HepG2 (cell line): ENCODE measurements around the gene RPL11. TPM values are rescaled to one million over a fixed set of nuclear protein-coding genes. Genes with fewer than 3 reads are reported as not detected.

Experiments used
- AHDC1 ChIP-seq: sonication (generic); formaldehyde crosslinking; IDR thresholded peaks from 2 replicates; pipeline ENCODE4 v1.5.1; 2020; ENCODE audit warnings: mild to moderate bottlenecking, missing genetic modification reagents, borderline replicate concordance
- BRCA1 ChIP-seq: sonication (generic); formaldehyde crosslinking; IDR thresholded peaks from 2 replicates; pipeline ENCODE4 v1.4.0; 2020; ENCODE audit warnings: missing genetic modification reagents
- HDAC1 ChIP-seq: sonication (generic); formaldehyde crosslinking; IDR thresholded peaks from 2 replicates; pipeline ENCODE4 v1.5.1; 2020; ENCODE audit warnings: mild to moderate bottlenecking, missing genetic modification reagents
- HMGA1 ChIP-seq: sonication (generic); formaldehyde crosslinking; conservative IDR thresholded peaks from 2 replicates; pipeline ENCODE4 v1.4.0; 2020; ENCODE audit warnings: missing genetic modification reagents
- IRF2 ChIP-seq: IDR thresholded peaks from 2 replicates; pipeline ENCODE4 v1.6.1; 2018; ENCODE audit warnings: missing genetic modification reagents, missing compliant biosample characterization
- KDM6A ChIP-seq: IDR thresholded peaks from 2 replicates; pipeline ENCODE4 v1.6.1; 2016; ENCODE audit warnings: low read depth
- MED1 ChIP-seq: sonication (generic); formaldehyde crosslinking; IDR thresholded peaks from 2 replicates; pipeline ENCODE4 v1.4.0; 2020; ENCODE audit warnings: missing genetic modification reagents
- MYC ChIP-seq: sonication (generic); formaldehyde crosslinking; IDR thresholded peaks from 2 replicates; pipeline ENCODE4 v1.9.0; 2021; ENCODE audit warnings: missing genetic modification reagents, borderline replicate concordance
- PREB ChIP-seq: sonication (generic); formaldehyde crosslinking; IDR thresholded peaks from 2 replicates; pipeline ENCODE4 v1.4.0; 2020; ENCODE audit warnings: missing genetic modification reagents
- RELA ChIP-seq: sonication (generic); formaldehyde crosslinking; IDR thresholded peaks from 2 replicates; pipeline ENCODE4 v1.4.0; 2020; ENCODE audit warnings: missing genetic modification reagents
- ZFP91 ChIP-seq: sonication (generic); formaldehyde crosslinking; IDR thresholded peaks from 2 replicates; pipeline ENCODE4 v1.9.0; 2022; ENCODE audit warnings: missing genetic modification reagents, mild to moderate bottlenecking, borderline replicate concordance
- ZNF280D ChIP-seq: sonication (generic); formaldehyde crosslinking; IDR thresholded peaks from 2 replicates; pipeline ENCODE4 v1.5.1; 2020; ENCODE audit warnings: mild to moderate bottlenecking, missing genetic modification reagents
- ZNF350 ChIP-seq: sonication (generic); formaldehyde crosslinking; IDR thresholded peaks from 2 replicates; pipeline ENCODE4 v1.4.0; 2020; ENCODE audit warnings: mild to moderate bottlenecking, low read depth, missing genetic modification reagents, borderline replicate concordance
- ZNF446 ChIP-seq: sonication (generic); formaldehyde crosslinking; IDR thresholded peaks from 2 replicates; pipeline ENCODE4 v1.5.0; 2020; ENCODE audit warnings: mild to moderate bottlenecking, missing genetic modification reagents
- ZNF484 ChIP-seq: sonication (generic); formaldehyde crosslinking; IDR thresholded peaks from 2 replicates; pipeline ENCODE4 v1.5.1; 2020; ENCODE audit warnings: mild to moderate bottlenecking, low read depth, missing genetic modification reagents, borderline replicate concordance
- ZNF605 ChIP-seq: sonication (generic); formaldehyde crosslinking; IDR thresholded peaks from 2 replicates; pipeline ENCODE4 v1.8.0; 2022; ENCODE audit warnings: mild to moderate bottlenecking, missing genetic modification reagents
- ZZZ3 ChIP-seq: sonication (generic); formaldehyde crosslinking; IDR thresholded peaks from 2 replicates; pipeline ENCODE4 v1.4.0; 2020; ENCODE audit warnings: missing genetic modification reagents, mild to moderate bottlenecking, borderline replicate concordance
- polyA plus RNA-seq, 8 experiments: library from polyadenylated mRNA; depleted of rRNA in 3 of 8; stranded (reverse) in 7 of 8; unstranded in 1 of 8; fragments of >200 nt; fragmentation: Illumina TruSeq in 4 of 8; extraction: Trizol in 4 of 8; gene quantifications; 2 replicates each; pipeline versions ENCODE4 v1.2.1 to v1.2.3, GENCODE V29; 2011 to 2016; ENCODE audit warnings: low read depth in 4 of 8, missing spikeins in 1 of 8, mixed read lengths in 1 of 8; ENCODE audit not compliant: insufficient read depth in 1 of 8
- total RNA-seq, 5 experiments: library from RNA; depleted of rRNA; stranded (reverse); fragments of >200 nt; fragmentation: Illumina TruSeq; extraction: Trizol; gene quantifications; 2 replicates each; pipeline ENCODE4 v1.2.3, GENCODE V29; 2016; ENCODE audit warnings: low read depth in 1 of 5

Gene RPL11
- total and polyA plus RNA-seq, 2 of the 13 experiments (the other 11 are each of a cell fraction or from before 2014, with no cell fraction given): 1,682 to 2,010 TPM

GRCh38 chr1:23691499-23692307 lies at the start of gene RPL11 (continued):
- TF ChIP-seq ZNF484: no peak
- no peak for TF ChIP-seq HMGA1 (CRISPR knock-in tag)
- TF ChIP-seq MED1 (CRISPR knock-in tag): peak; percentile 47
- TF ChIP-seq AHDC1 (CRISPR knock-in tag): no peak
- TF ChIP-seq ZNF446 (CRISPR knock-in tag): peak; percentile 82
- peak; percentile 97 for TF ChIP-seq ZNF605 (CRISPR knock-in tag)
- no peak for TF ChIP-seq PREB (CRISPR knock-in tag)
- TF ChIP-seq ZZZ3: peak; percentile 99; the same call in 1 of the 2 replicates
- no peak for TF ChIP-seq BRCA1
- peak; percentile 81 for TF ChIP-seq HDAC1
- TF ChIP-seq ZNF280D (CRISPR knock-in tag): no peak
- TF ChIP-seq MYC (CRISPR knock-in tag): peak; percentile 96
- TF ChIP-seq IRF2 (CRISPR knock-in tag): peak; percentile 39; the same call in 1 of the 2 replicates
- TF ChIP-seq RELA (CRISPR knock-in tag): 0 out of 2 replicates have a peak, but pooled peaks have one; percentile 68
- TF ChIP-seq ZFP91: peak; percentile 89; the same call in 1 of the 2 replicates
- TF ChIP-seq ZNF350 (CRISPR knock-in tag): peak; percentile 91
- no peak for TF ChIP-seq KDM6A (CRISPR knock-in tag)
